ENCODE measurements around the gene PGA4. TPM values are rescaled to one million over a fixed set of nuclear protein-coding genes. Genes with fewer than 3 reads are reported as not detected.
A peak's percentile ranks its signal among the peaks of the same experiment; 100 is the strongest.
"Not testable (repeated sequence)": the region's sequence is repeated elsewhere in the genome, so short reads cannot be mapped to it uniquely, and the experiment has no call there.

The PGA4 gene
- polyA plus RNA-seq, 1 donor from 2014 or later, result not detected

DNA sequence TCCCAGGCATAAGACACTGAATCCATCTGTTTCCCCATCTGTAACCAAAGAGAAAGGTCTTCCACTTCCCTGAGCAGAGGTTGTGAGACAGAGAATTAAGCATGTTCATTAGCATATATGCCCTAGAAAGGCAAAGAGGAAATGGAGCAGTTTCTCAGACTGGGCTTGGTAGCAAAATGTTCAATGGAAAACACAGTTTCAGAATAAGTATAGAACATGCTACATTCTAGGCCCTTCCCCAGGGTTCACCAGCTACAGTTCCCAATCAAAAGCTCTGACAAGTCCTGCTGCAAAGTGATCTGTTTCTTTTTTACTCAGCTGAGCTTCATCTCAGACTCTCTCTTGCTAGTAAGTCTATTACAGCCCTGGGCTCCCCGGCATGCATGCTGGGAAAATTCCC is 30.2 kb downstream of the PGA4 start:
- H3K36me3 Mint-ChIP-seq, H3K27me3 Mint-ChIP-seq, H3K27ac Mint-ChIP-seq, H3K4me1 Mint-ChIP-seq, H3K9me3 Mint-ChIP-seq, H3K4me3 Mint-ChIP-seq: not testable (repeated sequence)

DNA sequence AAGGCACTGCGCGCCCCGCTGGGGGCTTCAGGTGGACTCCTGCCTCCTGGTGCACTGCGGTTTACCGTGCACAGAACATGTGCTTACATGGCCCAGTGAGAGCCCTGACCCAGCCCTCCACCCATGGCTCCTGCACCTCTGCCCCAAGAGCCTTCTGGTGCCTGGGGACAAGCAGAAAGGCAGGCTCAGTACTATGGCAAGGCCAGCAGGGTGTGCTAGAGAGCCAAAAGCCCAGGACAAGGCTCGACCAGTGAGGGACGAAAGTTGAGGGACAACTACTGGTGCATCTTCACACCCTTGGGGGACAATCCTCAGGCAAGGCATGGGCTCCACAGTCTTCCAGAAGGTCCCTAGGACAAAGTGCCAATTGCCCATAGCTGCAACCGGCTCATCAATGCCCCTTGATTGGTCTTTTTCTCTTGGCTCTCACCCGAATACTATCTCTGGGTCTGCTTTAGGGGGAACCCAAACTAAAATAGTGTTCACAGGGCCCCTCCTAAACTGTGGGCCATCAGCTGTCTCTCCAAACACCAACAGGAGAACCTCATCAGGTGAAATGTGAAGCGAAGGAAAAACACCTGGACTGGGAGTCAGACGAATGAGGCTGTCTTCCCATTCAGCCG is 32.4 kb downstream of the PGA4 start:
- H3K27me3 Mint-ChIP-seq, result peaks cover 3% of the 10 kb centered on the region
- no peak overlapping the region for H3K4me3 Mint-ChIP-seq
- peak overlapping the region in 1 of 3 donors; percentile 69 for H3K27ac Mint-ChIP-seq
- H3K9me3 Mint-ChIP-seq, result no peaks in the 10 kb centered on the region
- no peaks in the 10 kb centered on the region for H3K4me1 Mint-ChIP-seq
- H3K36me3 Mint-ChIP-seq, result no peaks in the 10 kb centered on the region

DNA sequence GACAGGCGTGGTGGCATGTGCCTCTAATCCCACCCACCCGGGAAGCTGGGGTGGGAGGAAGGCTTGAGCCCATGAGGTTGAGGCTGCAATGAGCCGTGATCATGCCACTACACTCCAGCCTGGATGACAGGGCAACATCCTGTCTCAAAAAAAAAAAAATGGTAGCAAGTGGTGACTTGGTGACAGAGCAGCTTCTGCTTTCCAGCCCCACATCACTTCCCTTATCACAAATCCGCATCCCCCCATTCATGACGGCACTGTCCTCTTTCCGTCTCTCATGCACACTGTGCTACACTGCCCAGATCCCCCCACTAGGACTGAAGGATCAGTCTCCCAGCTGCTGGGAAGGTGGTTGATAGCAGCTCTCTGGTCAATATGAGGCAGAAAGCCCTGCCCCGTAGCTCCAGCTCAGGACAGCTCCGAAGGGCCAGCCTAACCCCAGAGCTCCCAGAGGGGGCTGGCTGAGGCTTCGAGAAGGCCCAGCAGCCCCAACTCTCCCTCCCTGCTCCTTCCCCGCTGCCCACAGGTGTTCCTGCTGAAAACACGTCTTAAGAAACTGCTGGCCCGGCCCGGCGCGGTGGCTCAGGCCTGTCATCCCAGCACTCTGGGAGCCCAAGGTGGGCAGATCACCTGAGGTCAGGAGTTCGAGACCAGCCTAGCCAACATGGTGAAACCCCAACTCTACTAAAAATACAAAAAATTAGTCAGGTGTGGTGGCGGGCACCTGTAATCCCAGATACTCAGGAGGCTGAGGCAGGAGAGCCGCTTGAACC is 34.7 kb downstream of the PGA4 start:
- Mint-ChIP-seq H3K9me3 (no peaks in the 10 kb centered on the region), H3K27ac (no peak overlapping the region), H3K4me3 (no peak overlapping the region), H3K4me1 (no peaks in the 10 kb centered on the region), H3K27me3 (no peaks in the 10 kb centered on the region), H3K36me3 (no peaks in the 10 kb centered on the region)

DNA sequence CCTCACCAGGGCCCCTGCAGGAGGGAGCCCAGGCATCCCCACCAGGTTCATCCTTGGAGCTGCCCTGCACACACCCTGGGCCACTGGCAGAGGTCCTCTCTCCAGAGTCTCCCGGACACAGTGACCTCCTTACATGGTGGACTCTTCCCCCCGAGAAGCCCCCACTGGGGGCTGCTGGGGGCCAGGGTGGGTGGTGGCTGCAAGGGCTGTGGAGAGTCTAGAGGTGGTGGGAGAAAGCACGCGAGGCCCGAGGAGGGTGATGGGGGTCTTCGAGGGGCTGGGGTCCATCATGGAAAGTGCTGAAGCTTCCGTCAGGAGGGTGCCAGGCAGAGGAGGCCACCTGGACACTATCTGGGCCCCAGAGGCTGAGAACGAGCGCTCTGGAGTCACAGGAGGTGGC is 36.4 kb downstream of the PGA4 start:
- H3K27me3 Mint-ChIP-seq, result no peaks in the 10 kb centered on the region
- H3K27ac Mint-ChIP-seq, result no peak overlapping the region
- no peaks in the 10 kb centered on the region for H3K9me3 Mint-ChIP-seq
- no peak overlapping the region for H3K4me3 Mint-ChIP-seq
- no peaks in the 10 kb centered on the region for H3K36me3 Mint-ChIP-seq
- no peaks in the 10 kb centered on the region for H3K4me1 Mint-ChIP-seq

DNA sequence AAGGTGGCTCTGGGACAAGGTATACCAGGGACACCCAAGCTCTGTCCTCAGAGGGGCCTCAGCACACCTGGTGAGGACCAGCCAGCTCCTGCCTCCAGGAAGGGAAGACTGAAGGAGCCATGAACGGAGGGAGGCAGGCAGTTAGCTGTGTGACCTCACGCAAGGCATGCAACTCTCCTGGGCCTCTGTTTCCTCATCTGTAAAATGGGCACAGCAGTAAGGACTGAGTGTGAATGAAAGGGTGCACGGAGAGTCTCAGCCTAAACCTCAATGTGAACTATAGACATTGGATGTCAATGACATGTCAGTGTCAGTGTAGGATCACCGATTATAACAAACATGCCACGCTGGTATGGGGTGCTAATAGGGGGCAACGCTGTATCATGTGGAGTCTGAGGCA is 37.2 kb downstream of the PGA4 start:
- no peaks in the 10 kb centered on the region for H3K27me3 Mint-ChIP-seq
- H3K36me3 Mint-ChIP-seq, result no peaks in the 10 kb centered on the region
- no peaks in the 10 kb centered on the region for H3K9me3 Mint-ChIP-seq
- H3K4me1 Mint-ChIP-seq, result no peaks in the 10 kb centered on the region
- no peak overlapping the region for H3K27ac Mint-ChIP-seq
- H3K4me3 Mint-ChIP-seq, result no peak overlapping the region

DNA sequence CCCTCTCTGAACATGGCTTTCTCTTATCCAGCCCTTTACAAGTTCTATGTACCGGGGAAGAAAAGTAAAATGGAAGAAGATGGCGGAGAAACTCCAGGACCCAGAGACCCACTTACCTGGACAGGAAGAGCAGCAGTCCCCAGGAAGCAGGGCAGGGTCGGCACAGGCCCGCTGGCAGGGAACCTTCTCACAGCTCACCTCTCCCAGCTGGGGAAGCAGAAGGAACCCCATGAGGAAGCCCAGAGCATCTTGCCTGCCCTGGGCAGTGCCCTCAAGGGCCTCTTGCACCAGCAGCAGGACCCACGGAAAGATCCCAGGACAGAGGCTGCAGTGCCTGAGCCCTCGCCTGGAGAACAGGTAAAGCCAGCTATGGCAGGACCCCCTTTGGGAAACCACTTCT is 42.2 kb downstream of the PGA4 start:
- no peak overlapping the region for H3K27ac Mint-ChIP-seq
- H3K4me1 Mint-ChIP-seq, result peaks cover 0 to 2% (median 0%) of the 10 kb centered on the region in 3 donors
- H3K4me3 Mint-ChIP-seq, result no peak overlapping the region
- H3K36me3 Mint-ChIP-seq, result no peaks in the 10 kb centered on the region
- no peaks in the 10 kb centered on the region for H3K27me3 Mint-ChIP-seq
- H3K9me3 Mint-ChIP-seq, result no peaks in the 10 kb centered on the region

DNA sequence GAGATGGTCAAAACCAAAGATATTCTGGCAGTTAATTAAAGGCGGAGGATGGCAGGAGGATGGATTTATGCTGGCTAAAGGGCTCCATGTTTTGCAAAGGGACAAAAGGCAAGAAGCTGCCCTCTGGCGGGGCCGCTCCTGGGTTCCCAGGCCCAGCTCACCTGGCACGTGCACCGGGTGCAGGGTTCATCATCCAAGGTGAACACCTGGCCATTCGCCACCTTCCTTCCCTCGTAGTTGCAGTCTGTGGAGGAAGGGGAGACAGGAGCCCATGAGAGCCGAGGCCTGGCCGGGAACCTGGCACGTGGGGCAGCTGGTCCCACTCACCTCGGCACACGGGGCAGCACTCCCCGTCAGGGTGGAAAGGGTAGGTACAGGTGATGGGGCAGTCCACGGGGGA is 42.6 kb downstream of the PGA4 start:
- H3K4me3 Mint-ChIP-seq, result no peak overlapping the region
- H3K27ac Mint-ChIP-seq, result no peak overlapping the region
- H3K27me3 Mint-ChIP-seq, result no peaks in the 10 kb centered on the region
- H3K9me3 Mint-ChIP-seq, result no peaks in the 10 kb centered on the region
- H3K4me1 Mint-ChIP-seq, result peaks cover 0 to 2% (median 0%) of the 10 kb centered on the region in 3 donors
- no peaks in the 10 kb centered on the region for H3K36me3 Mint-ChIP-seq

DNA sequence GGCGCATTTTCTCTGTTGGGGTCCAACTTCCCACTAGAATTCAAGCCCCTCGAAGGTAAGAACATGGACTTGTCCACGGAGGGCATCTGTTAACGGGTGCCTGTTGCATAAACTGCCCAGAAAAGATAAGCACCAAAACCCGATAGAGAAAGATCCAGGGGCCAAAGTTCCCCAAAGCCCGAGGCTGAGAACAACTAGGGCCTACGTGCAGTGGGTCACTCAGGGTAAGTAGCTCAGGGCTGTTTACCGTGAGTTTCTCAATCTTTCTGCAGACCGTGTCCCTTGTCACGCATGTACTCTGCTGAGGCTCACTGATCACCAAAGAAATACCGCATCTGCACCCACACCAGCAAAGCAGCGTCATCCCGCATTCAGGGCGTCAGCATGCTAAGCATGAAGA is 43.2 kb downstream of the PGA4 start:
- H3K27me3 Mint-ChIP-seq, result no peaks in the 10 kb centered on the region
- H3K36me3 Mint-ChIP-seq, result no peaks in the 10 kb centered on the region
- no peaks in the 10 kb centered on the region for H3K9me3 Mint-ChIP-seq
- H3K27ac Mint-ChIP-seq, result no peak overlapping the region
- peaks cover 0 to 2% (median 0%) of the 10 kb centered on the region in 3 donors for H3K4me1 Mint-ChIP-seq
- H3K4me3 Mint-ChIP-seq, result no peak overlapping the region

DNA sequence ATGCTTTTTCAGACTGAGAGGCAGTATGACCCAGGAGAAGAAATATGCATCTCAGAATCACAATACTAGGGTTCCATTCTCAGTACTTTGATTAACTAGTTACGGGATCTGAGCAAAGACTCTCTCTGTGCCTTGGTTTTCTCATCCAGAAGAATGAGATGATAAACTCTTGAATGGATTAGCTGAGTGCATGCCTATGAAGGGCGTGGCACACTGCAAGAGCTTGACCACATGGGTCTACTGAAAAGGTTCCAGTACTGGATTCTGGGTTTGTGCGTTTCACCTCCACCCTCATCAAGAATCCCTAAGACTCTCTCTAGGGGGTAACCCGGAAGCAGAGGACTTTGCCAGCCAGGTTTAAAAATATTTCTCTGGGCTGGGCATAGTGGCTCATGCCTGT is 44.5 kb downstream of the PGA4 start:
- no peaks in the 10 kb centered on the region for H3K9me3 Mint-ChIP-seq
- no peaks in the 10 kb centered on the region for H3K36me3 Mint-ChIP-seq
- H3K4me3 Mint-ChIP-seq, result no peak overlapping the region
- H3K27ac Mint-ChIP-seq, result no peak overlapping the region
- H3K4me1 Mint-ChIP-seq, result peaks cover 0 to 2% (median 0%) of the 10 kb centered on the region in 3 donors
- no peaks in the 10 kb centered on the region for H3K27me3 Mint-ChIP-seq

DNA sequence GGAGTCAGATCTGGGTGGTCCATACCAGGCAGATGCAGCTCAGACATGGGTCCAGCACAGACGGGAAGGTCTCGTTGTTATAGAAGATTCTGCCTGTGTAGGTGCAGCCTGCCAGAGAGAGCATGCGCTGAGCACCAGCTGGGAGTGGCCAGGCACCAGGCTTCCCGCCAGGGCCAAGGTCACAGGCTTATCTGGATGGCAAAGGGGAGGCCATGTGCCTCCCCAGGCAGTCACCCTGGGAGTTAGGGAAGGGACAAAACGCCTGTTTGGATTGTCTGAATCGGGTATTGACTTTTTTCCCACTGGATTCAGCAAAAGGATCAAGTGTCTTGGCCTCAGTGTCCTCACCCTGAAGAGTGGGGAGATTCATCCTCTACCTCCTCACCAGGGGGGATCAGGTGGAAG is 45.3 kb downstream of the PGA4 start:
- Mint-ChIP-seq H3K9me3 (no peaks in the 10 kb centered on the region), H3K27me3 (no peaks in the 10 kb centered on the region), H3K36me3 (no peaks in the 10 kb centered on the region), H3K4me1 (peaks cover 0 to 2% (median 0%) of the 10 kb centered on the region in 3 donors), H3K27ac (no peak overlapping the region), H3K4me3 (no peak overlapping the region)

DNA sequence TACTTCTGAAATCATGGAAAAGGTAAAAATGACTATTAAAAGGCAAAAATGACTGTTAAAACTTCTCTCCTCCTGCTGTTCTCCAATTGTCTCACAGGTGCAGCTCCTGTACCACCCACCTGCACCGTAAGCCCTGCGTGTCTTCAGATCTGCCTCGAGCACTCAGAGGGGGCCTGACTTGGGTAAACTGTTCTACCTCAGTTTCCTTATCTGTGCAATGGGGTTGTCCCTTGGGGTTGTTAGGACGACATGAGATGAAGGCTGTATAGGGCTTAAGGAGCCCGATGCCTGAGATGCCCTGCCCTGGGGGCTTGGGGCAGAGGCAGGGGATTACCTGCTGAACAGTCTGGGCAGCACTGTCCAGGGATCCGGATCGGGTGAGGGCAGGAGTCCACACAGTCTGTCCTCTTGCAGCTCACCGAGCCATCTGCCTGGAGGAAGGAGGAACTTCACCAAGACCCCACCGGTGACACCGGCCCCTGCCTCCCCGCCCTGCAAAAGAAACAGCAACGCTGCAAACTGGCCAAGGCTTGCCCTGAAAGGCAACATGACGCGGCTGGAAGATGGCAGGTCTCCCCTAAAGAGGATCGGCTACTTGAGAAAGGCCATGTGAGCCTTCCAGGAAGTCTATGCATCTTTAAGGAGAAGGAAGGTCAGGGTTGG is 46.6 kb downstream of the PGA4 start:
- Mint-ChIP-seq H3K27ac (no peak overlapping the region), H3K4me1 (peaks cover 0 to 2% (median 0%) of the 10 kb centered on the region in 3 donors), H3K36me3 (no peaks in the 10 kb centered on the region), H3K27me3 (no peaks in the 10 kb centered on the region), H3K4me3 (no peak overlapping the region), H3K9me3 (no peaks in the 10 kb centered on the region)

DNA sequence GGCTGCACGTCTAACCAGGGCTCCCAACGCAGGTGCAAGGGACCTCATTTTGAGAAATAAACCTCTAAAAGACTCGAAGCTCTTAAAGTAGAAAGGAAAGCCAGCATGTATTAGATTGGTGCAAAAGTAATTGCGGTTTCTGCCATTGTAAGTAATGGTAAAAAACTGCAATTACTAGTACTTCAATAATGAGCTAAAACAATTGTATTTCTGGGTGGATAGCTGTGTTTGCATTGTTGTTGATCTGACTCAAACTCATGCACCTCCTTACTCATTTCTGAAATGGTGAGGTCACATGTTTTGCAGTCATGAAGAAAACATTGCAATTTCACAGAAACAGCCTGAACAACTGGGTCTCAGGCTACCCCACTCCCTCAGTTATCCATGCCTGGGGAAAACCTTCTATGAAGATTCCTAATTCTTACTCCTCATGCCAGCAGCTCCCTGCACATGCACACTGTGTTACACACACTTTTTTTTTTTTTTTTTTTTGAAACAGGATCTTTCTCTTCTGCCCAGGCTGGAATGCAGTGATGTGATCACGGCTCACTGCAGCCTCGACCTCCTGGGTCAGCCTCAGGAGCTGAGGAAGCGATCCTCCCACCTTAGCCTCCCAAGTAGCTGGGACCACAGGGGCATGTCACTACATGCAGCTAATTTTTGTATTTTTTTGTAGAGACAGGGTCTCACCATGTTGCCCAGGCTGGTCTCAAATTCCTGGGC is 48.4 kb downstream of the PGA4 start:
- Mint-ChIP-seq H3K27ac (no peak overlapping the region), H3K4me1 (peaks cover 0 to 2% (median 0%) of the 10 kb centered on the region in 3 donors), H3K9me3 (no peaks in the 10 kb centered on the region), H3K4me3 (no peak overlapping the region), H3K27me3 (no peaks in the 10 kb centered on the region), H3K36me3 (no peaks in the 10 kb centered on the region)

DNA sequence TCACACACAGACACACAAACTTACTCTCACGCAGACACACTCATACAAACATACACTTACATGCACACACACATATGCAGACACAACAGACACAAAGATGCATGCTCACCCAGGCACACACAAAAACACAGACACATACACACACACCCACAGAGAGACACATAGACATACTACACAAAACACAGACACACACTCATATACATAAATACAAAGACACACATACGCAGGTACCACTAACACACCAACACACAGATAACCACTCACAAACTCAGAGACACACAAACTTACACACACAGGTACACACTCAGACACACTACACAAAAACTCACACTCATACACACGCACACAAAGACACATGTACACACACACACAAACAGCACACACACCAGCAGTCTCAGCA is 50.6 kb downstream of the PGA4 start:
- H3K36me3 Mint-ChIP-seq, result no peaks in the 10 kb centered on the region
- H3K4me1 Mint-ChIP-seq, result peaks cover 0 to 2% (median 0%) of the 10 kb centered on the region in 3 donors
- no peaks in the 10 kb centered on the region for H3K9me3 Mint-ChIP-seq
- H3K27me3 Mint-ChIP-seq, result no peaks in the 10 kb centered on the region
- no peak overlapping the region for H3K27ac Mint-ChIP-seq
- H3K4me3 Mint-ChIP-seq, result no peak overlapping the region

DNA sequence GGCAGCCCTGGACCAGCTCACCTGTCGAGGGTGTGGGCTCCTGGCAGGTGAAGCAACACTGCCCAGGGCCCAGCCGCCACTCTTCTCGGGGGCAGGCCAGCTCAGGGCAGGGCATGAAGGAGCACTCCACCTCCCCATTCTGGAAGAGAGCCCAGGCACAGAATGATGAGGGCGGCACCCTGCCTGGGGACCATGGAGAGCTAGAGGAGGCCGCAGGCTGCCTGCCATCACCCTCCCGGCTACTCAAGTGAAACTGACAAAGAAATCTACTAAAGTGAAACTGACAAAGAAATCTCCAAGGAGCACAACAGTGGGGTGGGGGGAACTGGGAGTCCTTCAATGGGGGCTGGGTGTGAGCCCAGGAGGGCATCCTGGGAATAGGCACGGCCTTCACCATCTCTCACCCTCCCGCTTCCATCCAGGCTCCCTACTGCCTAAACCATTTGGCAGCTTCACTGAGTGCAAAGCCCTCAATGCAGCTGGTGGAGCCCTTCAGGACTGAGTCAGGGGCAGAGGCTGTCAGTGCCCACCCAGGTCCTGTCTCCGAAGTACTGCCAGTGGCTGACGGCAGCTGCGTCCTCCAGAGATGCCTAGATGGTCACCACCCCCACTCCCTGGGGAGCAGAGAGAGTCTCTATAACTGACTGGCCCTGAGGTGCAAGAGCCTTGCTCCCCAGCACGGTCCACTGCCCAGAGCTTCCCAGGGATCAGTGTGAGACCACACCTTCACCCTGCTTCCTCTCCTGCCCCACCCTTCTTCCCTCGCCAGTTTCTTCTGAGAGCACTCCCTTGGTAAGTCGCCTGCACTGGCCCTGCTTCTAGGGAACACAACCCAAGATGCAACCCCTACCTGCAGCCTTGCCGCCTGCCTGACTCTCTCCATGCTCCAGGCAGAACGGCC is 51.3 kb downstream of the PGA4 start:
- H3K27ac Mint-ChIP-seq, result no peak overlapping the region
- H3K4me3 Mint-ChIP-seq, result no peak overlapping the region
- peaks cover 0 to 2% (median 0%) of the 10 kb centered on the region in 3 donors for H3K4me1 Mint-ChIP-seq
- no peaks in the 10 kb centered on the region for H3K9me3 Mint-ChIP-seq
- H3K27me3 Mint-ChIP-seq, result no peaks in the 10 kb centered on the region
- no peaks in the 10 kb centered on the region for H3K36me3 Mint-ChIP-seq

All from IgD-negative memory B cell (primary cell).